Measurements from ENCODE around the gene JUN.
A peak's percentile ranks its signal among the peaks of the same experiment; 100 is the strongest.

The JUN gene

GRCh38 chr1:58783993-58784757, at the start of gene JUN:
Gene JUN, minus strand, starts transcription at chr1:58784047. Its CDS starts 977 bp downstream, at chr1:58783070.
- DNase-seq: peak; percentile 97

GRCh38 chr1:58833166-58833565, 49.3 kb upstream of the JUN start:
- DNase-seq: no peak

GRCh38 chr1:58830291-58830690, 46.4 kb upstream of the JUN start:
- DNase-seq: no peak

GRCh38 chr1:58829866-58830265, 46.0 kb upstream of the JUN start:
- DNase-seq: no peak

DNA sequence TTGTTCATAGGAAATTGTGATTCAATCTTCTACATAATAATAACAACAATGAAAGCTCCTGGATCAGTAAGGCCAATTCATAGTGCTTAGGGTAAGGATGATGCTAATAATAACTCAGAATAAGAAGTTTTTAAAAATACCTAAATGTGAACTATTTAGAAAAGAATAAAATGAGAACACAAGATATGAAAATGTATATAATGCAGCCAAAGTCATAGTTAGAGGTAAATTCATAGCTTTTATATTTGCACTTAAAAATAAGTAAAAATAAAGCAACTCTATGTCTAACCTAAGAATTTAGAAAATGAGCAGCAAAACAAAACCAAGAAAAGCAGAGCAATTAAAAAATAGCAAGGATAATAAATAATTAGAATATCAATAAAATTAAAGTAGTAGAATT, 43.5 kb upstream of the JUN start:
- no peak for DNase-seq

- no peak for DNase-seq
Measured at GRCh38 chr1:58824753-58825389, 41.0 kb upstream of the JUN start.

DNA sequence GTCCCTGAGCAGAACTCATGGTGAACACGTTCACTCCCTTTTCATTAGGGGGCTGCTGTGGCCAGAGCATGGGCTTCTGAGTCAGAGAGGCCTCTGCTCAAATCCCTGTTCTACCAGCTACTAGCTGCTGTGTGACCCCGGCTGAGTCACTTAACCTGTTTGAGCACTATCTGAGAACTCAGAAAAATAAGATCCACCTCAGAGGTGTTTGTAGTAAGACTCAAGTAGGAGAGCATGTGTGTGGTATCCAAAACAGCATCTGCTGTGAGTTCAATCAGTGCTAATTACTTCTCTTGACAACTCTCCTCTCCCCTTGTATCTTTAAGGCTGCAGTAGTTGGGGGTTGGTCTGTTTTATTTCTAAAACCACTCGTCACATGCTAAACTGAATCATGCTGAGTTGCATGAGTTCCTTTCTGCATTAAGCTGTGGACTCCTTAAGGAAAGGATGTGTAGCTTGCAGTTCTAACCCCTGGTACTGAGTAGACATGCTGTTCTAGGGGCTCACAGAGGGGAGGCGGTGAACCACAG, 39.7 kb upstream of the JUN start:
- no peak for DNase-seq

DNA sequence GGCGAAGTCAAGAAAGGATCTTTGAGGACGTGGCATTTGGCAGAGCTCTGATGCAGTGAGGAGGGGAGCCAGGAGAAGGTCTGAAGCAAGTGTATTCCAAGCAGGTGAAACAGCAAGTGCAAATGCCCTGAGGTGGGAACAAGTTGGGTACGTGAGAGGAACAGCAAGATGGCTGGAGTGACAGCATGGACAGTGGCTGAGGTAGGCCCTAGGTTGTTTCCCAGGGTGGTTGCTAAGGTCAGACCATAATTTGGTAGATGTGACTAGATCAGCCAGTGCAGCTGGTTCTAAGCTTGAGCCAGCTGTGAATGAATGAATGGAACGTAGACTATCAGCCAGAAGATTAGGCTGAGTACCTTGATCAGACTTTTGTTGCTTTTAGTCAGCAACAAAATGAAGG, 37.5 kb upstream of the JUN start:
- DNase-seq: no peak

- no peak for DNase-seq
Measured at GRCh38 chr1:58818976-58819375, 35.1 kb upstream of the JUN start.

DNA sequence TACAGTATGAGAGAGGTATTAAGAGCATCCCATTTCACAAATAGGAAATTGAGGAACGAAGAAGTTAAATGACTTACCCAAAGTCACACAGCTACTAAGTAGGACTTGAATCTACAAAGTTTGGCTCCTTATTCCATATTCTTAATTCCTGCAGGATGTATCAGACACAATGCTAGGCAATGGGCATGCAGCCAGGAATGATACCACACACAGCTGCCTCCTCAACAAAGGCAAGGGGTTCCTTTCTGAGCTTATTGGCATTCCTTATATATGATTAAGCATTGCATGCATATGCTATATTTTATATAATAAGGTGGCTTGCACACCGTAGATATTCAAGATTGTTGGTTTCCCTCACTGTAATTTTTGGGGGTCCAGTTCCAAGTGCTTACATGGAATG, 34.2 kb upstream of the JUN start:
- no peak for DNase-seq

- DNase-seq: no peak
Measured at GRCh38 chr1:58816747-58817221, 32.9 kb upstream of the JUN start.

GRCh38 chr1:58816072-58816746, 32.4 kb upstream of the JUN start:
- DNase-seq: peak; percentile 92

GRCh38 chr1:58815686-58816071, 31.8 kb upstream of the JUN start:
- DNase-seq: no peak

- peak; percentile 80 for DNase-seq
Measured at GRCh38 chr1:58815069-58815685, 31.3 kb upstream of the JUN start.

DNA sequence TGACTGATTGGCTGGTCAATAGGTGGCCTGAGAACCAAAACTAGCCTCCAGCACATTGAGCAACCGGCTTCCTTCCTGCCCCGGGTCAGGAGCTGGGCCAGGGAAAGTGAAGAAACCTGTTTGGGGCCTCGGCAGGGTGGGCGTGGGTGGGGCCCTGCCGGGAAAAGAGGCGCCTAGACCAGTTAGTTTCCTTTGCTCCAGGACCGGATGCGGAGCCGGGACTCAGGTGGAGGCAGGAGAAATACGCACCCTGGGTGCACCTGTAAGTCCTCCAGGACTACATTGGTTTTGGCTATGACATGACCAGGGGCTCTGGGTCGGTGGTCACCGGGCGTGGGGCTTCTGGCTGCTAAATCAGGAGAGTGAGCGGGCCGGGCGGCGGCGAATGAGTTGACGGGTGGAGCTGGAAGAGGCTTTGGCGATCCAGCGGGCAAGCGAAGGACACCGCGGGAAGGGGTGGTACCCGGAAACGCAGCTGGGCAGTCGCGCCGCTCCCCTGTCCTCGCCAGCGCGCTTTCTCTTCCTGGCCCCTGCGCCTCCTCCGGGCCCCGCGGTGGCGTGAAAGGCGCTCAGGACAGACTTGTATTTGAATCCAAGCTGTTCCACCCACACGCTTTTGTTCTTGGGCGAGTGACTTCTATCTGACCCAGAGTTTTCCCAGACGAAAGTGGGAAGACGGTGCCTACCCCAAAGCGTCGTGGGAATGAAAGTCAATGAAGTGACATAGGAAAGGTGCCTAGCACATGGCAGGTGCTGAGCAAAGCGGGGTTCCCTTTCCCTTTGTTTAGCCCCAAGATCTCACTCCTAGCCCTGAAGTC, 30.6 kb upstream of the JUN start:
- DNase-seq: no peak

DNA sequence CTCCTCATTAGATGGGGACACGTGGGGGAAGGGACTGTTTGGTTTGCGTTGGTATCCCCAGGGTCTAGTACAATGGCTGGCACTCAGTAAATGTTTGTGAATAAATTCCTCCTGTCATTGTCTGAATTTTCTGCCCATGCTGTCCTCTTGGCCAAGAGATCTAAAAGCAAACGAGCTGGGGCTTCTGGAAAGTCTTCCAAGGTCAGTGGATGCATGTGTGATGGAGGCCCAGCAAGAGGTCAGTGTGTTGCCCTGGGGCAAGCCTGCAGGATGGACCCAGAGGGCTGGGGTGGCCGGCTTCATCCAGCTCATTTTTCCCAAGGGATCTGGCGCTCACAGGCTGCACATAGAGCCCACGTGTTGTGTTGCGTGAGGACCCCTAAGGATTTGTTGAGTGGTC, 30.0 kb upstream of the JUN start:
- no peak for DNase-seq

GRCh38 chr1:58813361-58813760, 29.5 kb upstream of the JUN start:
- no peak for DNase-seq

DNA sequence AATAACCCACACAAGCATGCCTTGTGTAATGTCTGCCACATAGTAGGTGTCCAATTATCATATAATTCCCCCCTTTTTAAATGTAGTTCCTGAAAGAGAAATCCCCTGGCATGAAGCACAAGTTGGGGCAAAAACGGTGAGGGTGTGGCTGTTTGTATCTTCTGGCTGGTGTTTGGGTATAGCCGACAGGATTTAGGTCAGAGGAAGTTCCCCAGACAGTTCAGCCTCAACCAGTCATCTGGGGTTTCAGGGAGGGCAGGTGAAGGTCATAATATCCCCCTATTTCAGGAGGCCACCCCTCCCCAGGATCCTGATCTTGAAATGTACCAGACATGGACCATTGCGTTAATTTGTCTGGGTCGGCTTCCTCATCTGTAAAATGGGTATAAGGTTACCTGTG, 29.1 kb upstream of the JUN start:
- DNase-seq: no peak

- DNase-seq: no peak
Measured at GRCh38 chr1:58812468-58812867, 28.6 kb upstream of the JUN start.

DNA sequence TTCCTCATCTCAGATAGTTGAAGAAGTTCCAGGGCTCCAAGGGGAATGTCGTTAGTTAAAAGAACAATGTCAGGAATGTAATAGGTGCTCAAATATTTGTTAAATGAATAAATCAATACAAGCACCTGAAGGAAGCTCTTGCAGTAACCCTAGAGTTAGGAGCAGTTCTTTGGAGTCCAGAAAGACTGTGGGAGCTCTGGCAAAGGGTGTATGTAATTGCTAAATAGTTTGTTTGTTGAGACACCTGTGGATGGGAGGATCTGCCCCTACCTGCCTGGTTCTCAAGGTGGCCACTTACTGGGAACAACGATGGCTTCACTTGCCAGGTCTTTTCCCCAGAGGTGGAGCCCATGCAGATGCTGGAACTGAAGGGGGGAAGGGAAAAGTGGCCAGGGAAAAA, 27.5 kb upstream of the JUN start:
- DNase-seq: no peak

DNA sequence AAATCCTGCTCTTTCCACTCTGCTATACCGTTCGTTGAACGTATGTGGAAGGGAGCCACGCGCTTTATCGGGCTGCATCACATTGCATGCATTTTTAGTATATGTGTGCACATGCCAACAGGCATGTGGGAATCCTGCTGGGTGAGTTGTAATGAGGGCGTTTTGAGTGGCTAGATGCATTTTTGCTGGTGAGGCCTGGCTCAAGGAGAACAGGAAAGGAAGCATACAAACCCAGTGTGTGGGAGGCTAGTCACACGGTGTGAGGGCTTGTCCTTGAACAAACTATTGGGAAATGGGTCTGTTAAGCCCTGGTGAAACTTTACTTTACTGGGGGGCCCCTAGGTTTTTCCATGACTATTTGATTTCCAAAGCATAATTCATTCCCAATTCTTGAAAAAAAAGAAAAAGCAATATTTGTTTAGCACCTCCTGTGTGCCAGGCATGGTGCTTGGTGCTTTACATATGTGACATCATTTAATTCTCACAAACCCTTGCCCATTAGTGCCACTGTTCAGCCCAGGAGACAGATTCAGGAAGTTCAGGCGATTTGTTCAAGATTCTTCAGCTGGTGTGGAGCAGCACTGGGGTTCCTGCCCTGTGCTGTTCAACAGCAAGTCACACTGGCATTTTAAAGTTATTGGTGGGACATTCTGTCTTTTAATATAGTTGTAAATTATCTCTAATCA, 25.6 kb upstream of the JUN start:
- DNase-seq: no peak

GRCh38 chr1:58808077-58808476, 24.2 kb upstream of the JUN start:
- no peak for DNase-seq
